Uterus (tissue), 2 donors: ENCODE measurements around the gene TRPC4AP.

Experiments used
- POLR2A ChIP-seq, 2 donors: fragments of 450-650 bp; IDR thresholded peaks; one replicate each; pipeline ENCODE4 v1.6.1; 2016; ENCODE audit warnings: antibody characterized with exemption in 2 of 2, mild to moderate bottlenecking in 1 of 2, moderate library complexity in 1 of 2
- TF ChIP-seq, protein P1 (sequence below), 4 experiments: fragments of 200-600 bp in 2 of 4; fragments of 450-650 bp in 2 of 4; sonication (generic) in 2 of 4; IDR thresholded peaks; one replicate each; pipeline ENCODE4 v1.5.1; 2016 to 2019; ENCODE audit warnings: antibody characterized with exemption in 4 of 4, mild to moderate bottlenecking in 2 of 4, moderate library complexity in 1 of 4

DNA sequence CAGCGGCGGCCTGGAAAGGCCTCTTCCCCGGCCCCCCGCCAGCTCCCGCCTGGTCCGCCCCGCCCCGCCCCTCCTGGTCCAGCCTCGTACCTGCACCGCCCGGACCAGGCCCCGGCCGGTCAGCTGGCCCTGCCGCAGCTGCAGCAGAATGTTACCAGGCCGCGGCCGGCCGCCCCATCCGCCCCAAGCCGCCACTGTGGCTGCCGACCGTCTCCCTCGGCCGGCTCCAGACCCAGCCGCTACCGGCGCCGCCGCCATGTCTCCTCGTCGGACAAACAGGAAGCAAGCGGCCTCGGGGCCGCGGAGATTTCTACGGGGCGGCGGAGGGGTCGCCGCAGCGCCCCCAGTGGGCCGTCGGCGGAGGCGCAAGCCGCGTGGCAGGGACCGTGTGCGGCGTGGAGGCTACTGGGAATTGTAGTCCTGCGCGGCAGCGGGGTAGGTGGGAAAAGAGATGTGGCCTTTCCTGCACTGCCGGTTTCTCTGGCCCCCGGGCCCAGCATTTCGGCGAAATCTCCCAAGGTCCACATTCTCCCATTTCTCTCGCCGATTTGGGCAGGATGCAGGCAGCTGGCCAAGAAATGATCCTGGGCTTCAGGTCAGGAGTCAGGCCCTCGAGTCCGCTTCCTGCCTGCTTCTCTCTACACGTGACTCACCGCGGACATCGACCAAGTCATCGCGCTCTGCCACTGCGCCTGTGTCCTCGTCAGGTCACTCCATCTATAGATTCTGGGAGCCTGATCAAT, at the start of gene TRPC4AP:
- TF ChIP-seq POLR2A (IDR thresholded peaks at IDR 0.05) = peak; percentile 63 to 78
- TF ChIP-seq, protein P1, sequence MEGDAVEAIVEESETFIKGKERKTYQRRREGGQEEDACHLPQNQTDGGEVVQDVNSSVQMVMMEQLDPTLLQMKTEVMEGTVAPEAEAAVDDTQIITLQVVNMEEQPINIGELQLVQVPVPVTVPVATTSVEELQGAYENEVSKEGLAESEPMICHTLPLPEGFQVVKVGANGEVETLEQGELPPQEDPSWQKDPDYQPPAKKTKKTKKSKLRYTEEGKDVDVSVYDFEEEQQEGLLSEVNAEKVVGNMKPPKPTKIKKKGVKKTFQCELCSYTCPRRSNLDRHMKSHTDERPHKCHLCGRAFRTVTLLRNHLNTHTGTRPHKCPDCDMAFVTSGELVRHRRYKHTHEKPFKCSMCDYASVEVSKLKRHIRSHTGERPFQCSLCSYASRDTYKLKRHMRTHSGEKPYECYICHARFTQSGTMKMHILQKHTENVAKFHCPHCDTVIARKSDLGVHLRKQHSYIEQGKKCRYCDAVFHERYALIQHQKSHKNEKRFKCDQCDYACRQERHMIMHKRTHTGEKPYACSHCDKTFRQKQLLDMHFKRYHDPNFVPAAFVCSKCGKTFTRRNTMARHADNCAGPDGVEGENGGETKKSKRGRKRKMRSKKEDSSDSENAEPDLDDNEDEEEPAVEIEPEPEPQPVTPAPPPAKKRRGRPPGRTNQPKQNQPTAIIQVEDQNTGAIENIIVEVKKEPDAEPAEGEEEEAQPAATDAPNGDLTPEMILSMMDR (IDR thresholded peaks at IDR 0.05) = peak; percentile 94 to 99 (median 98)
